ENCODE results near the gene SYNGR3. TPM values are rescaled to one million over a fixed set of nuclear protein-coding genes. Genes with fewer than 3 reads are reported as not detected.

Gene SYNGR3
- total and polyA plus RNA-seq, 2 donors, result 1.8 to 2.0 TPM

DNA sequence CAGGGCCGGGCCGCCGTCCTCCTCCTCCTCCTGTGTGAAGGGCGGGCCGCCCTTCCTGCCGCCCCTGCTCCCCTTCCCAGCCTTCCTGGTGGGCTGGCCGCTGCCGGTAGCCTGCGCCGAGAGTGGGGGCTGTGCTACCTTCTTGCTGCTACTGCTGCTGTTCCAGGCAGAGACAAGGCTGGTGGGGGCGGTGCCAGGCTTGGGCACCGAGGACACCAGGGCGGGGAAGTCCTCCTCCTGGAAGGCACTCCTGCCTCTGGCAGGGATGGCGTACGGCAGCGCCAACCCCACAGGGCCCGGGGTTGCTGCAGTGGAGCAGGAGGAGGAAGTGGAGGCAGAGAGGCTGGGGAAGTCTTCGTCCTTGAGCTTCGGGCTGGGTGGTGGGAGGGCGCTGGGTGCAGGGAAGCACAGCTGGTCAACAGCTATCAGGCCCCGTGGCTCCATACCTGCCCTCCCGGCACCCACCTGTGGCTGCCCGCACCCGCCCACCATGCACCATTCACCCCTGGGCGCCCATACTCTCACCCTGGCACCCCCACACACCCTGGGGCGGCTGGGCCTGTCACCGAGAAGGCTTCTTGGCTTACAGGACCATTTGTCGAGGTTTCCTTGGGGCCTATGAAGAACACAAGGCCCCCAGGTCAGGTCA lies 10.2 kb downstream of the SYNGR3 start:
- Histone ChIP-seq H3K4me3 (ENCODE audit: low read depth, low read length) (no peak overlapping the region), H3K36me3 (ENCODE audit: insufficient read depth) (peaks cover 11% of the 10 kb centered on the region), H3K4me1 (ENCODE audit: insufficient read depth) (no peaks in the 10 kb centered on the region), H3K27ac (ENCODE audit: low read depth) (no peak overlapping the region)
- DNase-seq (ENCODE audit: extremely low spot score), result no peak
- WGBS, result 86% methylated on average over 28 of the region's 28 CpGs

DNA sequence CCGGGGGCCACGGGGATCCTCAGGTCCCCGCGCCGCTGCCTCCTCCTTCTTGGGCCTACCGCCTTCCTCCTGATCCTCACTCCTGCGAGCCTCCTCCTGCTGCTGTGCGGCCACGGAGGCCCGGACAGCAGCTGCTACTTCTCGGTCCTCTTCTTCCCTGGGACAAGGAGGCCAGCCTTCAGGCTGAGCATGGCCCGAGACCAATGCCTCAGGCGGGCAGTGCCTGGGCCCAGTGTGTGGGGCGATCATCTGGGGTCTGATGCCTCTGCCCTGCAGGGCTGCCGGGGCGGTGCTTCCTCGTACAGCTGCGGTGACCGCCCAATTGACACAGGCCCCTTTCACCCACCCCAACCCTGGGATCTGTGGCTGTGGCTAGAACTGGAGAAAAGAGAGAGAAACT lies 11.3 kb downstream of the SYNGR3 start:
- Histone ChIP-seq H3K36me3 (ENCODE audit: insufficient read depth) (peaks cover 11% of the 10 kb centered on the region), H3K27ac (ENCODE audit: low read depth) (no peak overlapping the region), H3K4me3 (ENCODE audit: low read depth, low read length) (no peak overlapping the region), H3K4me1 (ENCODE audit: insufficient read depth) (no peaks in the 10 kb centered on the region)
- no peak for DNase-seq (ENCODE audit: extremely low spot score)
- 94% methylated on average over 19 of the region's 19 CpGs for WGBS

DNA sequence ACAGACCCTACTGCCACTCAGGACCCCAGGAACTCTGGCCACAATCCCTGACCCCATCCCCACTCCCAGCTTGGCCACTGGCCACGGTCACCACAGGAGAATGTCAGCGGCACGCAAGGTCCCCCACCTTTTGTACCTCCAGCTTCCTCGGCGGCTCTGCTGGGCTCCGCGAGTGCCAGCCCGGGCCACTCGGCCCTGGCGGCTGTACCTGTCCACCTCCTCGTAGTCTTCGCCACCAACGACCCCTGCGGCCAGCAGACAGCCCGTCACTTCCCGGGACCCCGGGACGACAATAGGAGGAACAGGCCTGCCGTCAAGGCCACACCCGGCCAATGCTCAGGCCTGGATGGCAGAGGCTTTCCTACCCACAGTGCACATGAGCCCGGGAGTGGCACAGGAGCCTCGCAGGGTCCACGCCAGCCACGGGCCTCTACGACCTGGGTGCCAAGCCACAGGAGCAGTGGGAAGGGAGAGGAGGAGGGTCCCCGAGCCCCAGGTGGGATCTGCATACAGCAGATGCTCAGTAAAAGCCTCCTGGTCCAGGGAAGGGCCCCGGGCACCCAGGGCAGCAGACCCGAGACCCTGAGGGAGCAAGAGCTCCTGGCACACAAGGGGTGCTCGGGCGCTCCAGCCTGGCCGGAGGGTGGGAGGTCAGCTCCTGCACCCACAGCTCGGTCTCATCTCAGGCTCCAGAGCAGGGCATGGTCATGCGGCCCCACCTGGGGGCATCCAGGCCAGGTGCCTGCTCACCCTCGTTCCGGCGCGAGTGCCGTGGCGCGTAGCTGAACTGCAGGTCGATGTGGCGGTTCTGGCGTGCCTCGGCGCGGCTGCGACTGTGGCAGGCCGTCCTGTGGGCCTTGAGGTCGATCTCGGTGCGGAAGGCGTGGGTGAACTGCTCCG lies 11.9 kb downstream of the SYNGR3 start:
- H3K36me3 ChIP-seq (ENCODE audit: insufficient read depth), result peaks cover 11% of the 10 kb centered on the region
- DNase-seq (ENCODE audit: extremely low spot score), result no peak
- WGBS, result 95% methylated on average over 53 of the region's 53 CpGs
- H3K4me3 ChIP-seq (ENCODE audit: low read depth, low read length), result no peak overlapping the region
- no peaks in the 10 kb centered on the region for H3K4me1 ChIP-seq (ENCODE audit: insufficient read depth)
- no peak overlapping the region for H3K27ac ChIP-seq (ENCODE audit: low read depth)

DNA sequence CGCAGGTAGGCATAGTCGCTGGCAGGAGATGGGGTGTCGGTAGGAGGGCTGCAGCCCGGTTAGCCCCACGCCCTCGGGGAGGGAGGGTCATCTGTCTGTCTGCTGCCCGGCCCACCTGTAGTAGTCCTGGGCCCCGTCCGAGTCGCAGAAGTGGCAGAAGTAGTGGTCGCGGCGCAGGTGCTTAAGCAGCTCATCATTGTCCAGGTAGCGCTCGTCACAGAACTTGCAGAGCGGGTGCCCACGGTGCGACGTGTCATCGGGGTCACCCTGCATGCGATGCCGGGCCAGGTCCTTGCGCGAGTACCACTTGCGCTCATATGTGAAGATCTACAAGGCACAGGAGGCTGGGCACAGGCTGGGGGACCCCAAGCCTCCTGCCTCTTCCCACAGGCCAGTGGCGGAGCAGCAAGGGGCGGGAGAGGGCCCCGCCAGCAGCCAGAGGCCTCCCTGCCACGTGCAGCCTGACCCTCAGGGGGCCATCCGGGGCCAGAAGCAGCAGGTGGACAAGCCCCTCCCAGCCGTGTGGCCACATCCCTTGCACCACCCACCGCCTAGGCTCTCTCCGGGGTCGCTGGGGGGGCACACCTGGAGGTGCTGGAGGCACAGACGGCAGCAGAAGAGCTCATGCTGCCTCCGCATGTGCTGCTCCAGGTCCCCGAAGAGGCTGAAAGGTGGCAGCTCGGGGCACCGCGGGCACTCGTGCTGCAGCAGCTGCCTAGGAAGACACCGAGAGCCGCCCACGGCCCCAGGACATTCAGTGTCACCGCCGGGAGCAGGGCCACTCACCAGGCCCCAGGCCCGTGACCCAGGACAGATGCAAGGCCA lies 12.8 kb downstream of the SYNGR3 start:
- 91% methylated on average over 47 of the region's 47 CpGs for WGBS
- Histone ChIP-seq H3K4me3 (ENCODE audit: low read depth, low read length) (no peak overlapping the region), H3K36me3 (ENCODE audit: insufficient read depth) (peaks cover 11% of the 10 kb centered on the region), H3K27ac (ENCODE audit: low read depth) (no peak overlapping the region), H3K4me1 (ENCODE audit: insufficient read depth) (no peaks in the 10 kb centered on the region)
- DNase-seq (ENCODE audit: extremely low spot score), result no peak

DNA sequence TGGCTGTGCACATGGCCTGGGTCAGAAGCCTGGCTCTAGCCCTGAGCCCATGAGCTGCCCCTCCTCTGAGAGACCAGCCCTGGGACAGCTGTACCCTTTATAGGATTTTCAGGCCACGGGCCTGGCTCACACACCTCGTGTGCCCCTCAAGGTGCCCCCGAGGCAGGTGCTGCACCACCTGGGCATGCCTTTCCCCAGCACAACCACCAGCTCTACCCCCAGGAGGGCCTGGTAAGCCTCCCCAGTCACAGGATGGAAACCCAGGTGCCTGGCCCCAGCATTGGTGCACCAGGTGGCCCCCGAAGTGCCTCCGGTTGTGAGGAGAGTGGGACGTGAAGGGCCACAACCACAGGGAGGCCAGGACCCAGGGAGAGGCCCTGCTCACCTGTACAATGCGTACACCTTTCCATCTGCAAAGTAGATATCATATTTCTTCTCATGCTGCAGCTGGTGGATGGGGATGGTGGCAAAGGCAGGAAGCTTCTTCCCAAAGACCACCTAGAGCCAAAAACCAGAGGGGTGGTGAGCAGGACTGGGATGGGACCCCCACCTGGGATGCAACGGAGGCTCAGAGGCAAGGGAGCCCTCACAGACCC lies 13.6 kb downstream of the SYNGR3 start:
- DNase-seq (ENCODE audit: extremely low spot score), result no peak
- Histone ChIP-seq H3K4me1 (ENCODE audit: insufficient read depth) (no peaks in the 10 kb centered on the region), H3K36me3 (ENCODE audit: insufficient read depth) (peaks cover 9% of the 10 kb centered on the region), H3K27ac (ENCODE audit: low read depth) (no peak overlapping the region), H3K4me3 (ENCODE audit: low read depth, low read length) (no peak overlapping the region)
- WGBS, result 82% methylated on average over 8 of the region's 8 CpGs

DNA sequence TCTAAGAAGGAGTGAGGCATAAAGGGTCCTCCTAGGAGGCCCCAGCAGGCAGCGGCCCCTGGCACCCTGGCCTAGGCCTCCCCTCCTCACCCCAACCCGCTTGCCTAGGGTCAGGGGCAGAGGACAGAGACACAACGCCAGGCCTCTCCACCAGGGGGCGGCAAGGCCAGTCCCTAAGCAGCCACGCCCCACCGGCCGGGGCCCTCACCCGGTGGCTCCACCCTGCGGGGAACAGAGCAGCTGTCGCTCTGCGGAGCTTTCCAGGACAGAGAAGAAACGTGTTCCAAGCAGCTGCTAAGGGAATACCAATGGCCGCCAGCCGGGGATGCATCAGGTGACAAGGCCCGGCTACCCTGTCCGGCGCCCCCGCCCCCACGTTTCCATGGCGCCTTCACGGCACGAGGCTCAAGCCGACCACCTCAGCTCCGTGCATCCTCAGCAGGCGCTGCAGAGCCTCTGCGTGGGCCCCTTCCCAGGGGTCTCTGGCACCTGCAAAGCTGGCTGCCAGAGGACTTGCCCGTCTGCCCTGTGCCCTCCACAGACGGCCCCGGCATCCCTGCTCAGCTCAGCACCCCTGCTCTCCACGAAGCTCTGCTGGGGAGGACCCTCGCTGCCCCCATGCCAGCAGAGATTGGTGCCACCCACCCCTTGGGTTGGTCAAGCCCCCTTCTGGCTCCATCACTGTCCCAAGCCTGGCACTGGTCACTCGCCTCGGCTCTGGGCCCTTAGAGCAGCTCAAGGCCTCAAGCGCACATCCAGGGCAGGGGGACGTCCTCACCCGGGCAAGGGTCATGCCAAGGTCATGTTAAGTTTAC lies 14.3 kb downstream of the SYNGR3 start:
- H3K36me3 ChIP-seq (ENCODE audit: insufficient read depth), result peaks cover 8% of the 10 kb centered on the region
- no peaks in the 10 kb centered on the region for H3K4me1 ChIP-seq (ENCODE audit: insufficient read depth)
- DNase-seq (ENCODE audit: extremely low spot score), result no peak
- H3K4me3 ChIP-seq (ENCODE audit: low read depth, low read length), result no peak overlapping the region
- no peak overlapping the region for H3K27ac ChIP-seq (ENCODE audit: low read depth)
- 28% methylated on average over 36 of the region's 36 CpGs for WGBS

DNA sequence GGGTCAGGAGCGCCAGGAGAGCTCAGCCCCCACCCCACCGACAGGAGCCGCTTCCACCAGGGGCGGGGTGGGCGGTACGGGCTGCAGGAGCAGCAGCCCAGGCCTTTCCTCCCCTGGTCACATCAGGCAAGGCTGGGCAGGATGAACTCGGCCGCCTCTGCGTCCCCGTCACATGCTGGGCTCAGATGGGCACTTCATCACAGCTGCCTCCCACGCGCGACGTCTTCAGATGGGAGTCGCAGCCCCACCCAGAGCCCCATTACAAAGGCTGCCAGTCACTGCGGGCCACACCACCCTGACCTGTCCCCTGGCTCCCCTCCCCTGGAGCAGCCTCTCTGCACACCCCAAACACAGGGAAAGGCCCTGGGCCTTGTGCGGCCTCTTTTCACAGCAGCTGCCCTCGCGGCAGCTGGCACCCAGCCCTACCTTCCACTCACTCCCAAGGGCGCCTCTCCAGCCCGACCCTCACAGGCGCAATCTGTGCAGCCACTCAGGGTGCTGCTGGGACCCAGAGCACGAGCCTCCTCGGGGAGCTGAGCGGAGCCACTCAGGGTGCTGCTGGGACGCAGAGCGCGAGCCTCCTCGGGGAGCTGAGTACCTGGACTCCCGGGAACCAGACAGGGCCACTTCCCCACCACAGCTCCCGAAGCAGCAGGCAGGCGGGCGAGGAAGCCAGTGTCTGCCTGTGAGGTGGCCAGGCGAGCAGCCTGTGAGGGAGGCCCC lies 15.2 kb downstream of the SYNGR3 start:
- Histone ChIP-seq H3K36me3 (ENCODE audit: insufficient read depth) (peaks cover 2% of the 10 kb centered on the region), H3K4me1 (ENCODE audit: insufficient read depth) (no peaks in the 10 kb centered on the region), H3K27ac (ENCODE audit: low read depth) (no peak overlapping the region), H3K4me3 (ENCODE audit: low read depth, low read length) (no peak overlapping the region)
- DNase-seq (ENCODE audit: extremely low spot score), result no peak
- WGBS, result 82% methylated on average over 34 of the region's 34 CpGs

DNA sequence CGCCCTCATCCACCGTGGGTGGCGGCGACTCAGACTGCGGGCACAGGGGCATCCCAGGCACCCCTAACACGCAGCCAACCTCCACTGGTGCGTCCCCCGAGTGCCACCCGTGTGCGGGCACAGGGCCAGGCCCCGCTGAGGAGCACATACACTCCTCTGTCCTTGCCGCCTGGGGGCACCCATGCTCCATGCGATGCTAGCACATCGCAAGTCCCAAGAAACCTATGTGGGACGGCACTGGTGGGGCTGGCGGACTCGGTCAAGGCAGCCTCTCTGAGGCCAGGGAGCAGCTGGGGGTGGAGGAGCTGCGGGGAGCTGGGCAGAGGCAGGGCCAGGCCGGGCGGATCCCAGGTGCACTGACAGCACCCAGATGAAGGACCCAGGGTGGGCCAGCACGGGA lies 15.9 kb downstream of the SYNGR3 start:
- WGBS, result 80% methylated on average over 21 of the region's 21 CpGs
- no peak for DNase-seq (ENCODE audit: extremely low spot score)

DNA sequence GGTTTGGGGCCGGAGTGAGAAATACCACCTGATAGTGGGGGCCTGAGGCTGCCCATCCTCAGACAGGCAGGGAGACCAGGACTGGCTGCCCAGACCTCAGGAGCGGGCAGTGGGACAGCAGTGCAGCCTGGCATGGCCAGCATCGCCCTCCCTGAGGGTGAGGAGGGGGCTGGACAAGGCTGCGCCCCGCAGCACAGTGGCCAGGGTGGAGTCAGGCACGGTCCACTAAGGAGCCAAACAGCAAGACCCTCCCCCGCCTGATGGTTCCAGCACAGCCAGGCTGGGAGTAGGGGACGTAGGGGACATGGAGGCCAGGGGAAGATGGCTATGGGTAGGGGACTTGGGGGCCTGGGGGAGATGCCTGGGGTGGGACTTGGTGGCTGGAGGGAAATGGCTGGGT lies 16.5 kb downstream of the SYNGR3 start:
- H3K27ac ChIP-seq (ENCODE audit: low read depth), result no peak overlapping the region
- H3K4me1 ChIP-seq (ENCODE audit: insufficient read depth), result no peaks in the 10 kb centered on the region
- no peak for DNase-seq (ENCODE audit: extremely low spot score)
- no peak overlapping the region for H3K4me3 ChIP-seq (ENCODE audit: low read depth, low read length)
- H3K36me3 ChIP-seq (ENCODE audit: insufficient read depth), result peaks cover 2% of the 10 kb centered on the region
- 91% methylated on average over 8 of the region's 8 CpGs for WGBS

More for the DNA sequence above, 15.9 kb downstream of the SYNGR3 start:
- H3K4me1 ChIP-seq (ENCODE audit: insufficient read depth), result no peaks in the 10 kb centered on the region
- peaks cover 2% of the 10 kb centered on the region for H3K36me3 ChIP-seq (ENCODE audit: insufficient read depth)
- no peak overlapping the region for H3K27ac ChIP-seq (ENCODE audit: low read depth)
- no peak overlapping the region for H3K4me3 ChIP-seq (ENCODE audit: low read depth, low read length)

DNA sequence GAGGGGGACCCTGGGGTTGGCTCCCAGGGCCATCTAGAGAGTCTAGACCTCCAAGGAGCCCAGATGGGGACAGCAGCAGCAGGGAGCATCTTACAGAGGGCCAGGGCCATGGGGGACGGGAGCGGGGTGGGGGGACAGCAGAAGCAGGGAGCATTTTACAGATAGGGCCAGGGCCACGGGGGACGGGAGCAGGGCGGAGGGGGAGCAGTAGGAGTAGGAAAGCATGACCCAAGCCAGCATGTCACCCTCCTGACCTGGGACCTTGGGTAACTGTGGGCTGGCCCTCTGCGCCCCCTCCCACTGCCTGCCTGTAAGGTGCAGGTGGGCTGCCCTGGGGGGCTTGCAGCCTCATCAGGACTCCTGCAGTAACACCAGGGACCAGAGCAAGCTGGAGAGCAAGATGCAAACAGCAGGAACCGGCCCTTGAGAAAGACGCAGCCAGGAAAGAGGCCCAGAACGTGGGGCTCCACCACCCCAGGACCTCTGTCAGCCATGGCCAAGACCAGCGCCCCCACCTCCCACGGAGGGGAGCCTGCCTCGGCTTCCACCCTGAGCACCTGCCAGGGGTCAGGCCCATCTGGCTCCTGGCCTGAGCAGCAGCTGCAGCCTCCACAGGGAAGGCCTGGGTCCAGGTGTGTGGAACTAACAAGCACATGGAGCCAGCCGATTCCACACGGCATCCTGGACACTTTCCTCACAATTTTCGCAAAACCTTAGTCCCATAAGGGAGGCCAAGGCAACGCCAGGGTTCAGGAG lies 17.5 kb downstream of the SYNGR3 start:
- H3K27ac ChIP-seq (ENCODE audit: low read depth), result no peak overlapping the region
- H3K4me3 ChIP-seq (ENCODE audit: low read depth, low read length), result no peak overlapping the region
- no peak for DNase-seq (ENCODE audit: extremely low spot score)
- 77% methylated on average over 16 of the region's 16 CpGs for WGBS
- H3K36me3 ChIP-seq (ENCODE audit: insufficient read depth), result no peaks in the 10 kb centered on the region
- no peaks in the 10 kb centered on the region for H3K4me1 ChIP-seq (ENCODE audit: insufficient read depth)

DNA sequence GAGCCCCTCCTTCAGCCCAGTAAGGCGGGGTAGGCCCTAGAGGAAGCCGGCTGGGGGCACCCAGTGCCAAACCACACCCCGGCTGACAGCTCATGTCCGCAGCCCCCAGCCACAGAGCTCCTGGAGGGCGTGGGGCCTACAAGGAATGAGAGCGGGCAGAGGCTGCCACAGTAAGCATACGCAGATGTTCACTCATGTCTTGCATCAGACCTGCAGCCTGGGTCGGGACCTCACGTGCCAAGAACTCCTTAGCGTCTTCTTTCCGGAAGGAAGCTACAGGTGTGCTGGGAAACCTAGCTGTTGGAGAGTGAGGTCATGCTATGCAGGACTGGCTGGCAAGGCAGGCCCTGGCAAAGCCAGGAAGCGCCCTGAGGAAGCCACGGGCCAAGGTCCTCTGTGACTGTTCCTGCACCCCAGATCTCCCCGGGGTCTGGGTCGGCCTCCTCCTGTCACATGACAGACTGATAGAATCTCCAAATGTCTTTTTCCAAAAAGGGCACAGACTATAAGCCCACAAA lies 18.3 kb downstream of the SYNGR3 start:
- Histone ChIP-seq H3K36me3 (ENCODE audit: insufficient read depth) (no peaks in the 10 kb centered on the region), H3K27ac (ENCODE audit: low read depth) (no peak overlapping the region), H3K4me3 (ENCODE audit: low read depth, low read length) (no peak overlapping the region), H3K4me1 (ENCODE audit: insufficient read depth) (no peaks in the 10 kb centered on the region)
- DNase-seq (ENCODE audit: extremely low spot score), result no peak
- WGBS, result 54% methylated on average over 15 of the region's 15 CpGs
